GM06990 (cell line): Measurements from ENCODE around the gene RXRA.

Experiments used
- DNase-seq: peaks from one replicate; pipeline ENCODE4 v3.0.0-alpha.2; 2011; ENCODE audit not compliant: insufficient read length; ENCODE audit errors: extremely low read depth
- H3K27me3 ChIP-seq: replicated peaks from 2 replicates; pipeline ENCODE4 v1.6.0; 2011; ENCODE audit warnings: low read length; ENCODE audit not compliant: control insufficient read depth, insufficient read depth
- H3K36me3 ChIP-seq: 2 replicates; pipeline ENCODE4 v1.5.1; 2011; ENCODE audit warnings: low read length; ENCODE audit not compliant: control insufficient read depth, insufficient read depth
- H3K4me3 ChIP-seq: replicated peaks from 2 replicates; pipeline ENCODE4 v1.5.1; 2011; ENCODE audit warnings: low read depth, mild to moderate bottlenecking, control low read depth, low read length
- TF ChIP-seq, protein P1 (sequence below): IDR thresholded peaks from 2 replicates; pipeline ENCODE4 v1.5.1; 2011; ENCODE audit warnings: low read length, control low read depth, mild to moderate bottlenecking, inconsistent platforms; ENCODE audit not compliant: insufficient read depth, poor library complexity, severe bottlenecking

The RXRA gene

DNA sequence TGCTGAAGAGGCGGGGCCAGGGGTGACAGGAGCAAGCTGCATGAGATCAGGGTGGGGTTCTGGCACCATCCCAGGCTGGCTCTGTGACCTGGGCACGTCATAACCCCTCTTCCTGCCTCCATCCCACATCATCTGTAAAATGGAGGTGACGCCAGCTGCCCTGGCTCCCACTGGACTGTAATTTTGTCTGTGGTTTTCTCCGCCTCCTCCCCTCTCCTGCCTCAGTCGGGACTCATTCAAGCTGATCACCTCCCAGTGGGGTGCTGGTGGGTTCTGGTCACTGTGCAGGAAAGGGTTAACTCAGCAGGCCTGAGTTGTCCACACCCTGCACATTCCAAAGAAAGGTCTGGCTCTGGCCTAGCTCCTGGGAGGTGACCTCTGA lies 128.2 kb downstream of the RXRA start:
- TF ChIP-seq, protein P1, sequence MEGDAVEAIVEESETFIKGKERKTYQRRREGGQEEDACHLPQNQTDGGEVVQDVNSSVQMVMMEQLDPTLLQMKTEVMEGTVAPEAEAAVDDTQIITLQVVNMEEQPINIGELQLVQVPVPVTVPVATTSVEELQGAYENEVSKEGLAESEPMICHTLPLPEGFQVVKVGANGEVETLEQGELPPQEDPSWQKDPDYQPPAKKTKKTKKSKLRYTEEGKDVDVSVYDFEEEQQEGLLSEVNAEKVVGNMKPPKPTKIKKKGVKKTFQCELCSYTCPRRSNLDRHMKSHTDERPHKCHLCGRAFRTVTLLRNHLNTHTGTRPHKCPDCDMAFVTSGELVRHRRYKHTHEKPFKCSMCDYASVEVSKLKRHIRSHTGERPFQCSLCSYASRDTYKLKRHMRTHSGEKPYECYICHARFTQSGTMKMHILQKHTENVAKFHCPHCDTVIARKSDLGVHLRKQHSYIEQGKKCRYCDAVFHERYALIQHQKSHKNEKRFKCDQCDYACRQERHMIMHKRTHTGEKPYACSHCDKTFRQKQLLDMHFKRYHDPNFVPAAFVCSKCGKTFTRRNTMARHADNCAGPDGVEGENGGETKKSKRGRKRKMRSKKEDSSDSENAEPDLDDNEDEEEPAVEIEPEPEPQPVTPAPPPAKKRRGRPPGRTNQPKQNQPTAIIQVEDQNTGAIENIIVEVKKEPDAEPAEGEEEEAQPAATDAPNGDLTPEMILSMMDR = no peak
- no peaks in the 10 kb centered on the region for H3K27me3 ChIP-seq
- DNase-seq = no peak
- H3K4me3 ChIP-seq = no peak overlapping the region
- no peaks in the 10 kb centered on the region for H3K36me3 ChIP-seq

DNA sequence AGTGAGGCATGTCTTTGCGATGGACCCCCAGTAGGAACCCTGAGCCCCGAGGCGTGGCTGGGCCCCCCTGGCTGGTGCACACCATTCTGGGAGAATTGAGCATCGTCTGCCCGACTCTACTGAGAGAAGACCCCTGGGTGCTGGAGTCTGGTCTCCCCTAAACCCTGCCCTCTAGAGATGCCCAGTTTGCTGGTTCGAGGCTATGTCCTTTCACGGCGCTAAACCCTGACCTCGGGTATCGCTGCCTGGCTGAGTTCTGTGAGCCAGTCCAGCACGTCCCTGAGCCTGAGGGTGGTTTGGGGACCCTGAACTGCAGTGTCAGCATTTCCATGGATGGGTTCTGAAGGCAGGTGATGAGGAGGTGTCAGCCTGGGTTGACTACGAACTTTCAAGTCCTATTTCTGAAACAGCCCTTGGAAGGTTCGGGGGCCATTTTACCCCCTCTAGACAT lies 128.8 kb downstream of the RXRA start:
- H3K4me3 ChIP-seq = no peak overlapping the region
- no peak for DNase-seq
- no peaks in the 10 kb centered on the region for H3K27me3 ChIP-seq
- no peaks in the 10 kb centered on the region for H3K36me3 ChIP-seq
- TF ChIP-seq, protein P1 = no peak

DNA sequence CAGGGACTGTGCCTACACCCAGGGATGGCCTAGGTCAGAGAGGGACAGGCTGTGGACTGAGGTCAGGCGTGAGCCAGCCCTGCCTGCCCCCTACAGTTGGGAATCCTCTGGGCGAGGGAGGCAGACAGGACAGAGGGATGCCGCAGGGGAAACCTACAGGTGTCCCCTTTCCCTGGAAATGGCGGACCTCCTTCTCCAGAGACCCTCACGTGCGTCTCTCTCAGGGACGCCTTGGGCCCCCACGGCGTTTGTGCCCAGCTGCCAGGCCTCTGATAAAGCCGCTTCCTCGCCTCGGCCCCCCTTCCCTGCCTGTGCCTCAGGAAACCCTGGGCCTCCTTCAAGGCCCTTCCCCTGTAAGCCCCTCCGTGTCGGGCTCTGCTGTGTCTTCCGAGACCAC lies 129.3 kb downstream of the RXRA start:
- no peaks in the 10 kb centered on the region for H3K27me3 ChIP-seq

DNA sequence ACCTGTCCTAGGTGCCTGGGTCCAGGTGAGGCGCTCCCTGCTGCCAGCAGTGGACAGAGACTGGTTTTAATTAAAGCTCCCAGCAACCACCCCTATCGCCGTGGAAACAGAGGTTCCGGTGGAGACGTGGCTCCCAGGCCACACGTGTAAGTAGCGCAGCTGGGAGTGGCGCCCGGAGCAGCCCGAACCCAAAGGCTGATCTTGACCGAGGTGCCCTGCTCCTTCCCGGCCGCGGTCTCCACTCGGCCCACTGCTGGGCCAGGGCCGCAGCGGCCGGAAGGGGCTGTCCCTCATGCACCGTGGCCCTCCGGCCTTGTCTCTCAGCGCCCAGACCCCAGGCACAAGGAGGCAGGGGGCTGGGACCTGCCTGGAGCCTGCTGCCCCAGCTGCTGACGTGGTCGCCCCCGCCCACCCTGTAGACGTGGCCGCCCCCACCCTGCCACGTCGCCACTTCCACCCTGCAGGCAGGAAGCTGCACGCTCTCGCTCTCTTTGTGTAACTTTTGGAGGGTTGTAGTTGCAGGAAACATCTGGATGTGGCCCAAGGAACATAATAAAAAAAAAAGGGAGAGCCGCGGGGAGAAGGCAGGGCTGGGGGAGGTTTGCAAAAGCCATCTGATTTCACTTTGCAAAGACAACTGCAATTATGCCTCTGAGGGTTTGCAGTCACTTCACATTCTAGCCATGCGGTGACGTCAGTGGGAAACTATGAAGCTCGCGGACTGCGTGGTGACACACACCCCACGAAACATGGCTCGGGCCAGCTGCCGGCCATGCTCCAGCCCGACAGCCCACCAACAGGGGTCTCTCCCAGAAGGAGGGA lies 129.9 kb downstream of the RXRA start:
- TF ChIP-seq, protein P1 = no peak
- no peak overlapping the region; the same call in 1 of the 2 replicates for H3K4me3 ChIP-seq
- H3K27me3 ChIP-seq = no peaks in the 10 kb centered on the region; the same call in 1 of the 2 replicates
- H3K36me3 ChIP-seq = no peaks in the 10 kb centered on the region
- DNase-seq = no peak

More for the DNA sequence above, 129.3 kb downstream of the RXRA start:
- TF ChIP-seq, protein P1 = no peak
- no peak for DNase-seq
- Histone ChIP-seq H3K36me3 (no peaks in the 10 kb centered on the region), H3K4me3 (no peak overlapping the region)

DNA sequence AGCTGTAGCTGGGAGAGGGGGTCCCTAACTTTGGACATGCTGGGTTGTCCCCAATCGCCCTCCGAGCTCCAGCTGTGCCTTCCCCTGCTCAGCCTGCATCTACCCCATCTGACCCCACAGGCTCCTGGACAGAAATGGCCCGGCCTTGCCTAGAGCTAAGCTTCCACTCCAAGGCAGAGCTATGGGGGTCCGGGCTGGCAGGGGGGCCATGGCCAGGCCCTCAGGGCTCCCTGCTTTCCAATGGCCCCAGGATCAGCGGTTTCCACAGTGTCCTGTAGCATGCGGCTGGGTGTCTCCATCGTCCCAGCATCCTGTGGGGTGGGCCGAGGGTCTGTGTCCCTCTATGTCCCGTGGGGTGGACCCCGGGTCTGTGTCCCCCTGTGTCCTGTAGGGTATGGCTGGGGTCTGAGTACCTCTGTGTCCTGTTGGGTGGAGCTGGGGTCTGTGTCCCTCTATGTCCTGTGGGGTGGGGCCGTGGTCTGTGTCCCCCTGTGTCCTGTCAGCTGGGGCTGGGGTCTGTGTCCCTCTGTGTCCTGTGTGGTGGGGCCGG lies 130.6 kb downstream of the RXRA start:
- H3K27me3 ChIP-seq = no peaks in the 10 kb centered on the region; the same call in 1 of the 2 replicates

More for the DNA sequence above, 130.6 kb downstream of the RXRA start:
- no peaks in the 10 kb centered on the region for H3K36me3 ChIP-seq
- TF ChIP-seq, protein P1 = no peak
- no peak overlapping the region for H3K4me3 ChIP-seq
- no peak for DNase-seq
